H1 (cell line): ENCODE measurements around the gene PHOSPHO1. TPM values are rescaled to one million over a fixed set of nuclear protein-coding genes. Genes with fewer than 3 reads are reported as not detected.

Experiments used
- CTCF ChIA-PET: fragments of 300-600 bp; sonication (Branson Sonifier 250); formaldehyde crosslinking; loops from one replicate; lab custom pipeline; 2021; ENCODE audit not compliant: partially characterized antibody; lab: Charles Lee
- POLR2A ChIA-PET: fragments of 300-600 bp; sonication (Branson Sonifier 250); formaldehyde crosslinking; loops from one replicate; lab custom pipeline; 2021; ENCODE audit warnings: inconsistent platforms; ENCODE audit not compliant: partially characterized antibody; lab: Charles Lee
- DNase-seq, 2 experiments: peaks; one replicate each; pipeline versions ENCODE4 v3.0.0 to v3.0.0-alpha.2; 2010 to 2022; ENCODE audit warnings: low spot score in 2 of 2, low read depth in 1 of 2, mixed read lengths in 1 of 2
- FAIRE-seq: peaks from 2 replicates; lab custom pipeline; 2011; peaks lifted over from hg19 to GRCh38; lab: Jason Lieb, UNC
- H2AFZ ChIP-seq: 2 replicates; pipeline ENCODE4 v1.8.1; 2012; ENCODE audit warnings: low read length, inconsistent platforms
- H2AK5ac ChIP-seq: 2 replicates; pipeline ENCODE4 v1.6.1; 2013; ENCODE audit warnings: low read depth, low read length
- H2BK120ac ChIP-seq: replicated peaks from 2 replicates; pipeline ENCODE3; 2013; ENCODE audit warnings: low read depth, low read length, inconsistent platforms
- H2BK12ac ChIP-seq: 2 replicates; pipeline ENCODE4 v1.6.1; 2013; ENCODE audit warnings: low read depth, low read length
- H2BK15ac ChIP-seq: 2 replicates; pipeline ENCODE4 v1.6.1; 2013; ENCODE audit warnings: low read length
- H2BK20ac ChIP-seq: 2 replicates; pipeline ENCODE4 v1.6.1; 2013; ENCODE audit warnings: low read length
- H2BK5ac ChIP-seq: 2 replicates; pipeline ENCODE4 v1.6.1; 2013; ENCODE audit warnings: low read depth, low read length
- H3K14ac ChIP-seq: 2 replicates; pipeline ENCODE4 v1.6.1; 2013; ENCODE audit warnings: inconsistent platforms; ENCODE audit not compliant: insufficient read length
- H3K18ac ChIP-seq: 2 replicates; pipeline ENCODE4 v1.6.1; 2013; ENCODE audit warnings: low read length; ENCODE audit errors: extremely low read depth
- H3K23ac ChIP-seq: 2 replicates; pipeline ENCODE4 v1.6.1; 2013; ENCODE audit warnings: inconsistent platforms; ENCODE audit not compliant: insufficient read length
- H3K23me2 ChIP-seq: 2 replicates; pipeline ENCODE4 v1.6.1; 2013; ENCODE audit warnings: low read depth, low read length
- H3K27ac ChIP-seq: 2 replicates; pipeline ENCODE4 v1.6.1; 2011; ENCODE audit warnings: low read depth, low read length, inconsistent platforms
- H3K27me3 ChIP-seq, 4 experiments: replicated peaks in 1 of 4; 1 replicate in 1 of 4; 2 replicates in 3 of 4; pipeline versions ENCODE4 v1.6.1 to v1.8.1; 2011 to 2013; ENCODE audit warnings: low read length in 3 of 4, mild to moderate bottlenecking in 3 of 4, inconsistent platforms in 2 of 4, mixed read lengths in 2 of 4, moderate library complexity in 1 of 4; ENCODE audit not compliant: control insufficient read depth in 3 of 4, insufficient read depth in 3 of 4; ENCODE audit errors: extremely low read depth in 1 of 4
- H3K36me3 ChIP-seq, 4 experiments: 2 replicates each; pipeline versions ENCODE4 v1.6.1 to v1.8.1; 2011 to 2013; ENCODE audit warnings: mild to moderate bottlenecking in 4 of 4, low read length in 3 of 4, moderate library complexity in 2 of 4, control low read depth in 1 of 4, inconsistent platforms in 1 of 4; ENCODE audit not compliant: insufficient read depth in 4 of 4, control insufficient read depth in 2 of 4
- H3K4ac ChIP-seq: replicated peaks from 2 replicates; pipeline ENCODE3; 2013; ENCODE audit warnings: low read length, low read depth, mixed read lengths, inconsistent platforms; ENCODE audit not compliant: insufficient read length
- H3K4me1 ChIP-seq, 4 experiments: replicated peaks in 1 of 4; 1 replicate in 1 of 4; 2 replicates in 3 of 4; pipeline versions ENCODE4 v1.6.1 to v1.8.1; 2011 to 2013; ENCODE audit warnings: low read length in 3 of 4, inconsistent platforms in 2 of 4, mixed read lengths in 1 of 4; ENCODE audit not compliant: insufficient read depth in 4 of 4, control insufficient read depth in 3 of 4
- H3K4me2 ChIP-seq, 2 experiments: 2 replicates each; pipeline versions ENCODE4 v1.6.1 to v1.8.1; 2011 to 2013; ENCODE audit warnings: low read depth in 2 of 2, low read length in 2 of 2, control low read depth in 1 of 2, inconsistent platforms in 1 of 2, mild to moderate bottlenecking in 1 of 2; ENCODE audit not compliant: insufficient read depth in 1 of 2
- H3K4me3 ChIP-seq, 4 experiments: fragments of 200-600, 300-600 bp in 1 of 4; sonication (generic), shearing (Covaris generic), sonication (Bioruptor Twin) in 1 of 4; 2 replicates each; pipeline versions ENCODE4 v1.5.1 to v1.8.1; 2011 to 2016; ENCODE audit warnings: low read length in 4 of 4, low read depth in 3 of 4, control low read depth in 2 of 4, inconsistent platforms in 2 of 4, mild to moderate bottlenecking in 2 of 4, mixed read lengths in 1 of 4, moderate library complexity in 1 of 4; ENCODE audit not compliant: insufficient read depth in 2 of 4; ENCODE audit errors: extremely low read depth in 1 of 4
- H3K56ac ChIP-seq: replicated peaks from 2 replicates; pipeline ENCODE3; 2013; ENCODE audit warnings: low read depth, mild to moderate bottlenecking, mixed read lengths, low read length, inconsistent platforms; ENCODE audit not compliant: insufficient read length
- H3K79me1 ChIP-seq: 2 replicates; pipeline ENCODE4 v1.6.1; 2013; ENCODE audit warnings: low read depth, low read length, control low read depth
- H3K79me2 ChIP-seq, 2 experiments: 2 replicates each; pipeline versions ENCODE4 v1.6.1 to v1.8.1; 2012 to 2013; ENCODE audit warnings: low read length in 2 of 2, mild to moderate bottlenecking in 2 of 2, inconsistent platforms in 1 of 2; ENCODE audit not compliant: insufficient read depth in 2 of 2, control insufficient read depth in 1 of 2
- H3K9ac ChIP-seq, 4 experiments: replicated peaks in 1 of 4; 1 replicate in 1 of 4; 2 replicates in 3 of 4; pipeline versions ENCODE4 v1.6.1 to v1.8.1; 2011 to 2013; ENCODE audit warnings: low read depth in 3 of 4, low read length in 3 of 4, control low read depth in 2 of 4, mild to moderate bottlenecking in 2 of 4, moderate library complexity in 2 of 4, inconsistent platforms in 1 of 4; ENCODE audit errors: extremely low read depth in 1 of 4
- H3K9me3 ChIP-seq, 2 experiments: 2 replicates each; pipeline versions ENCODE4 v1.6.1 to v1.8.1; 2012 to 2013; ENCODE audit warnings: mild to moderate bottlenecking in 2 of 2, moderate library complexity in 2 of 2, control low read depth in 1 of 2, inconsistent platforms in 1 of 2, low read depth in 1 of 2, low read length in 1 of 2, mixed read lengths in 1 of 2; ENCODE audit not compliant: insufficient read depth in 2 of 2
- H4K20me1 ChIP-seq, 2 experiments: replicated peaks in 1 of 2; 2 replicates each; pipeline versions ENCODE3 to v1.8.1; 2011 to 2013; ENCODE audit warnings: inconsistent platforms in 2 of 2, low read length in 2 of 2, mild to moderate bottlenecking in 1 of 2; ENCODE audit not compliant: insufficient read depth in 2 of 2, control insufficient read depth in 1 of 2
- H4K5ac ChIP-seq: 2 replicates; pipeline ENCODE4 v1.6.1; 2013; ENCODE audit warnings: low read length, low read depth, mixed read lengths, inconsistent platforms; ENCODE audit not compliant: insufficient read length
- H4K8ac ChIP-seq: 2 replicates; pipeline ENCODE4 v1.8.0; 2013; ENCODE audit warnings: mild to moderate bottlenecking, moderate library complexity, low read length, inconsistent platforms; ENCODE audit not compliant: insufficient read depth; ENCODE audit errors: extremely low read depth
- H4K91ac ChIP-seq: replicated peaks from 2 replicates; pipeline ENCODE3; 2013; ENCODE audit warnings: low read length, mixed read lengths, inconsistent platforms; ENCODE audit not compliant: insufficient read length
- CHD2 ChIP-seq: IDR thresholded peaks from 2 replicates; pipeline ENCODE4 v1.6.1; 2012; ENCODE audit warnings: low read length, improper control_type of control experiment
- JUN ChIP-seq: IDR thresholded peaks from 2 replicates; pipeline ENCODE4 v1.6.1; 2011; ENCODE audit warnings: low read depth, mild to moderate bottlenecking, improper control_type of control experiment, low read length
- MAFK ChIP-seq: IDR thresholded peaks from 2 replicates; pipeline ENCODE4 v1.6.1; 2012; ENCODE audit warnings: low read depth, mild to moderate bottlenecking, improper control_type of control experiment, low read length
- NANOG ChIP-seq: IDR thresholded peaks from 2 replicates; pipeline ENCODE4 v1.6.1; 2011; ENCODE audit warnings: low read length, low read depth, mild to moderate bottlenecking, inconsistent platforms; ENCODE audit not compliant: insufficient read depth, poor library complexity, severe bottlenecking
- SP4 ChIP-seq: IDR thresholded peaks from 2 replicates; pipeline ENCODE4 v1.6.1; 2012; ENCODE audit warnings: low read length, inconsistent platforms
- ZNF274 ChIP-seq: IDR thresholded peaks from 2 replicates; pipeline ENCODE4 v1.7.0; 2012; ENCODE audit warnings: low read length, borderline replicate concordance; ENCODE audit errors: extremely low read depth
- WGBS, 2 experiments: shearing (Covaris generic) in 1 of 2; methylation state at CpG; one replicate each; pipeline versions ENCODE4 v1.1.6 to v1.1.7; 2013 to 2015; ENCODE audit warnings: low lambda C conversion rate in 2 of 2, mixed read lengths in 2 of 2, inconsistent platforms in 1 of 2, low coverage in 1 of 2, missing lambda C conversion rate in 1 of 2; ENCODE audit not compliant: insufficient replicate concordance in 2 of 2, insufficient coverage in 1 of 2, insufficient read length in 1 of 2; ENCODE audit errors: extremely low coverage in 1 of 2, missing lambda C conversion rate in 1 of 2; 5-methylcytosine and 5-hydroxymethylcytosine counted together
- polyA plus RNA-seq, 7 experiments: library from polyadenylated mRNA; depleted of rRNA in 3 of 7; stranded (reverse) in 5 of 7; unstranded in 2 of 7; fragments of >200 nt in 5 of 7; fragments of 200-250 nt in 2 of 7; gene quantifications; 1 replicate in 5 of 7; 2 replicates in 1 of 7; 4 replicates in 1 of 7; pipeline versions ENCODE4 v1.2.1 to v1.2.3, GENCODE V29; 2011 to 2013; ENCODE audit warnings: missing spikeins in 2 of 7, mixed read lengths in 2 of 7
- total RNA-seq: library from RNA; stranded (reverse); fragmentation: NEBNext Ultra II Directional; extraction: Animal tissue kit (Norgen Biotek cat#: 25700); gene quantifications from 2 replicates; pipeline ENCODE4 v1.2.1, GENCODE V29; 2021
- TF ChIP-seq, protein P1 (sequence below): IDR thresholded peaks from 2 replicates; pipeline ENCODE4 v1.6.1; 2012; ENCODE audit warnings: inconsistent platforms

Gene PHOSPHO1
- total and polyA plus RNA-seq, 2 of the 8 experiments (the other 6 are each of a cell fraction or from before 2014, with no cell fraction given), result 0.34 to 0.45 TPM

DNA sequence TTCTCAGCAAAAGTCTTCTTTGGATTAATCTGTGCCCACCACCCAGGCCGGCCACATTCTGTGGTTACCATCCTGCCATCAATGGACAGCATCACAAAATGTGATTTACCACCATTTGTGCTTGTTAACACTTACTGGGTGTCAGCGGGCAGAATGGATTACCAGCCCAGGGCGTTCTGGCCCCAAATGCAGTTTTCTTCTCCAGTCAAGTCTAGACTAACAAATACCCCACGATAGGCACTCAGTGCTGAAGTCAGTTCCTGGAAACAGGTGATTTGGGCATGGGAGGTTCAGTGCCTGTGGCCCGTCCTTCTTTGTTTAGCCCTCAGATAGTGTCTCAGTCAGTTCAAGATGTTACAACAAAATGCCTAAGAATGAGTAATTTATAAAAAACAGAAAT is 38.8 kb upstream of the PHOSPHO1 start:
- Histone ChIP-seq H2AK5ac (no peak overlapping the region), H4K8ac (no peak overlapping the region), H3K56ac (no peak overlapping the region), H3K14ac (no peak overlapping the region), H3K23me2 (no peaks in the 10 kb centered on the region), H3K27me3 (no peaks in the 10 kb centered on the region), H3K4me1 (no peaks in the 10 kb centered on the region), H2BK12ac (no peak overlapping the region), H3K23ac (no peak overlapping the region), H3K4me2 (no peak overlapping the region), H3K79me1 (no peaks in the 10 kb centered on the region), H2BK20ac (no peak overlapping the region), H4K5ac (no peak overlapping the region), H3K9me3 (no peaks in the 10 kb centered on the region), H2AFZ (no peak overlapping the region), H2BK5ac (no peak overlapping the region), H3K4me3 (no peak overlapping the region), H4K91ac (no peak overlapping the region), H3K4ac (no peak overlapping the region), H2BK15ac (no peak overlapping the region), H3K27ac (no peak overlapping the region), H2BK120ac (no peak overlapping the region), H3K18ac (no peak overlapping the region), H4K20me1 (no peaks in the 10 kb centered on the region), H3K79me2 (no peaks in the 10 kb centered on the region), H3K9ac (no peak overlapping the region), H3K36me3 (no peaks in the 10 kb centered on the region)
- ChIA-PET CTCF (interaction anchor here (0.7 to 1.7 kb wide), 2 partner anchors 21 to 237 kb away, joined by 3 to 12 read pairs; no protein-coding TSS in a partner anchor), POLR2A (no interaction called here)
- WGBS, 2 experiments, result 87% methylated on average over 5 of the region's 5 CpGs; no CpG with 5 or more reads in 1 of the 2 experiments
- no peak for TF ChIP-seq CHD2
- TF ChIP-seq NANOG, result no peak
- TF ChIP-seq SP4, result no peak
- no peak for TF ChIP-seq JUN
- TF ChIP-seq ZNF274, result no peak
- TF ChIP-seq, protein P1, sequence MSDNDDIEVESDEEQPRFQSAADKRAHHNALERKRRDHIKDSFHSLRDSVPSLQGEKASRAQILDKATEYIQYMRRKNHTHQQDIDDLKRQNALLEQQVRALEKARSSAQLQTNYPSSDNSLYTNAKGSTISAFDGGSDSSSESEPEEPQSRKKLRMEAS, result no peak
- TF ChIP-seq MAFK, result no peak
- FAIRE-seq (no peak), DNase-seq (no peak)
